ENCODE data around the gene TRAPPC12.
"Not testable (repeated sequence)": the region's sequence is repeated elsewhere in the genome, so short reads cannot be mapped to it uniquely, and the experiment has no call there.

TRAPPC12 gene

DNA sequence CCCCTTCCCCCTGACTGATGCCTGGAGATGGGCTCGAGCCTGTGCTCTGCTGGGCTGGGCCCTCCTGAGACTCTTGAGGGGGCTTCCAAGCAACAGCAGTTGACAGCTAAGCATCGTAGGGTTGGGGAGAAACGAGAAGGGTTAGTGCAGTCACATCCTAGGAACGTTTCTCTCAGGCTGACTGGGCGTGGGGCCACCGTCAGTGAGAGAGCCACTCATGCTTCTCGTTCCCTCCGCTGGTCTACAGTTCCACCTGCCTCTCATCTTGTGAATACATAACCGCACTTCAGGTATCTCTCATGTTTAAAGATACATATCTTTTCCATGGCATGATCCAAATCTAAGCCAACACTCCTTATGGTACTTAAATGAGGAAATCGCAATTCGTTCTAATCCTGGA lies 66.4 kb downstream of the TRAPPC12 start:
- Histone ChIP-seq H3K4me1 (ENCODE audit: control insufficient read depth, insufficient read depth, low read length) (no peaks in the 10 kb centered on the region), H3K36me3 (ENCODE audit: control insufficient read depth, insufficient read depth, low read length) (peaks cover 26% of the 10 kb centered on the region), H3K4me3 (ENCODE audit: low read length) (no peak overlapping the region), H3K9ac (ENCODE audit: low read length) (no peak overlapping the region), H3K27ac (ENCODE audit: low read depth, low read length) (no peak overlapping the region), H3K27me3 (ENCODE audit: control insufficient read depth, insufficient read depth, low read length) (no peaks in the 10 kb centered on the region)

DNA sequence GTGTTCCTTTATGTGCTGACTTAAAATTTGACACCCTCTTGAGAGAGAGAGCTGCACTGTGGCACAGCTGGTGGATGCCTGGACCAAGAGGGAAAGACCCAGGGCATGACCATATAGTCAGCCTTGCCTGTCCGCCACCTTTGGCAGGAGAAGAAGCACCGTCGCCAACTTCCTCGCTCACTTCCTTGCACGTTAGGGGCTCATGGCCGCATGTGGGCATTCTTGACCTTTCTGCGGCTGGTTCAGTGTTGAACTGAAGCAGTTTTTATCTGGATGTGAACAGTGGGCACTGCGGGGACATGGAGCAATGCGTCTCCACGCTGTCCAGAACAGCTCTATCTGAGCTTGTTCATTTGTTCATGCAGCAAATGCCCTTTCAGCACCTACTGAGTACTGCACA lies 66.9 kb downstream of the TRAPPC12 start:
- Histone ChIP-seq H3K27ac (ENCODE audit: low read depth, low read length) (no peak overlapping the region), H3K9ac (ENCODE audit: low read length) (no peak overlapping the region), H3K4me3 (ENCODE audit: low read length) (no peak overlapping the region), H3K27me3 (ENCODE audit: control insufficient read depth, insufficient read depth, low read length) (no peaks in the 10 kb centered on the region), H3K36me3 (ENCODE audit: control insufficient read depth, insufficient read depth, low read length) (peaks cover 26% of the 10 kb centered on the region), H3K4me1 (ENCODE audit: control insufficient read depth, insufficient read depth, low read length) (no peaks in the 10 kb centered on the region)

DNA sequence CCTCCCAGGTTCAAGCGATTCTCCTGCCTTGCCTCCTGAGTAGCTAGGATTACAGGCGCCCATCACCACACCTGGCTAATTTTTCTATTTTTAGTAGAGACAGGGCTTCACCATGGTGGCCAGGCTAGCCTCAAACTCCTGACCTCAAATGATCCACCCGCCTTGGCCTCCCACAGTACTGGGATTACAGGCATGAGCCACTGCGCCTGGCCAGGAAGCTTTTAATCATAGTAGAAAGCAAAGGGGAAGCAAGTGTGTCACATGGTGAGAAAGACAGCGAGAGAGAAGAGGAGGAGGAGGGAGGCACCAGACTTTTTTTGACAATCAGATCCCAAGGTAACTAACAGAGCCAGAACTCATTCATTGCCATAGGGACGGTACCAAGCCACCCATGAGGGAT lies 67.7 kb downstream of the TRAPPC12 start:
- H3K4me1 ChIP-seq (ENCODE audit: control insufficient read depth, insufficient read depth, low read length); H3K9ac ChIP-seq (ENCODE audit: low read length); H3K27me3 ChIP-seq (ENCODE audit: control insufficient read depth, insufficient read depth, low read length); H3K27ac ChIP-seq (ENCODE audit: low read depth, low read length); H3K4me3 ChIP-seq (ENCODE audit: low read length): not testable (repeated sequence)
- peaks cover 26% of the 10 kb centered on the region for H3K36me3 ChIP-seq (ENCODE audit: control insufficient read depth, insufficient read depth, low read length)

GRCh38 chr2:3447789-3448317 lies 68.4 kb downstream of the TRAPPC12 start:
- no peak overlapping the region for H3K9ac ChIP-seq (ENCODE audit: low read length)
- peaks cover 26% of the 10 kb centered on the region for H3K36me3 ChIP-seq (ENCODE audit: control insufficient read depth, insufficient read depth, low read length)
- no peak overlapping the region for H3K4me3 ChIP-seq (ENCODE audit: low read length)
- H3K4me1 ChIP-seq (ENCODE audit: control insufficient read depth, insufficient read depth, low read length) = no peaks in the 10 kb centered on the region
- H3K27ac ChIP-seq (ENCODE audit: low read depth, low read length) = no peak overlapping the region
- no peaks in the 10 kb centered on the region for H3K27me3 ChIP-seq (ENCODE audit: control insufficient read depth, insufficient read depth, low read length)

DNA sequence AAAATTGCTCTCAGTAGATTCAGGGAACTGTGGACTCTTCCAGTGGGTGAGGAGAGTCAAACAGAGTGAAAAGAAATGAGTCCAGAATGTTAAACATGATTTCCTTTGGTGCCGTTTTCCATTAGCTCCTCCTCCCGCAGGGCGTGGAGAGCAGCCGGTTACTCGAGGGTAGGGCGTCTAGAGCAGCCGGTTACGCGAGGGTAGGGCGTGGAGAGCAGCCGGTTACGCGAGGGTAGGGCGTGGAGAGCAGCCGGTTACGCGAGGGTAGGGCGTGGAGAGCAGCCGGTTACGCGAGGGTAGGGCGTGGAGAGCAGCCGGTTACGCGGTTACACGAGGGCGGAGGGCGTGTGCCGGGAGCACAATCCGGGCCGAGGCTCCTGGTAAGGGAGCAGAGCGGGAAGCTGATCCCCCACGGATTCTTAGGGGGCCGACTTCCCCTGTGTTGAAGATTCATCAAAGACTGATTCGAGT lies 69.0 kb downstream of the TRAPPC12 start:
- H3K9ac ChIP-seq (ENCODE audit: low read length); H3K4me3 ChIP-seq (ENCODE audit: low read length): not testable (repeated sequence)

DNA sequence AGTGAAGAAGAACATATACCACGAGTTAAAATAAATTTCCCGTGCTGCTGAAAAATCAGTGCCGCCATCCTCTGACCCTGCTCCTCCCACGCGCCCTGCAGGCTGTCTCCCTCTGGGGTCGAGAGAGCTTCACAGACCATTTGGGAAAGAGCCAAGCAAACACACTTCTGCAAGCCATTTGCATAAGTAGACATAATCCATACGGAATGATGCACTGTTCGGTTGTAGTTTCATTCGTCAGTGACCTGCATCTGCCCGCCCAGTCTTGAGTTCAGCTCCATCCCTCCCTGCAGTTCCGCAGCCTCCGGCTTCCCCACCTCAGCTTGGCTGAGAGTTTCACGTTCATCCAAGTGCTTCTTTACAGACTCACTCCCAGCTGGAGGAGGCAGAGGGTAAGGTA lies 69.6 kb downstream of the TRAPPC12 start:
- Histone ChIP-seq H3K36me3 (ENCODE audit: control insufficient read depth, insufficient read depth, low read length) (peaks cover 25% of the 10 kb centered on the region), H3K27ac (ENCODE audit: low read depth, low read length) (no peak overlapping the region), H3K4me1 (ENCODE audit: control insufficient read depth, insufficient read depth, low read length) (no peaks in the 10 kb centered on the region), H3K27me3 (ENCODE audit: control insufficient read depth, insufficient read depth, low read length) (no peaks in the 10 kb centered on the region), H3K9ac (ENCODE audit: low read length) (no peak overlapping the region), H3K4me3 (ENCODE audit: low read length) (no peak overlapping the region)

More for the DNA sequence above, 69.0 kb downstream of the TRAPPC12 start:
- not testable (repeated sequence) for H3K27me3 ChIP-seq (ENCODE audit: control insufficient read depth, insufficient read depth, low read length); H3K4me1 ChIP-seq (ENCODE audit: control insufficient read depth, insufficient read depth, low read length); H3K27ac ChIP-seq (ENCODE audit: low read depth, low read length)
- peaks cover 23% of the 10 kb centered on the region for H3K36me3 ChIP-seq (ENCODE audit: control insufficient read depth, insufficient read depth, low read length)

DNA sequence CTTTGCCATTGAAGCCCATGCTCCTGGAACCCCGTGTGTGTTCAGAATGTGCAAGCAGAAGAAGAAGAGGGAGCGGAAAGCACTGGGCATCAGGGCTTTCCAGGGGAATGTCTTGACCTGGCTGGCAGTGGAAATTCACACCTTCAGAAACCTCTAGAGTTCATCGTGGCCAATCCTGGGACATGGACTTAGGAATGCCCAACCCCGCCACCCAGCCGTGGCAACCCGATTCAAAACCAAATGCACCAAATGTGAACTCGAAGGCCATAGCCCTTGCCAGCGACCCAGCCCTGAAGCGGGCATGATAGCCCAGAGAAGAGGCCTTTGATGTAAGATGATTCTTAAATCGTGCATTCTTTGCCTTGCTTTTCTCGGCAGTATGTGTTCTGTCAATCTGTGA lies 70.4 kb downstream of the TRAPPC12 start:
- Histone ChIP-seq H3K4me1 (ENCODE audit: control insufficient read depth, insufficient read depth, low read length) (no peaks in the 10 kb centered on the region), H3K27me3 (ENCODE audit: control insufficient read depth, insufficient read depth, low read length) (no peaks in the 10 kb centered on the region), H3K27ac (ENCODE audit: low read depth, low read length) (no peak overlapping the region), H3K4me3 (ENCODE audit: low read length) (no peak overlapping the region), H3K9ac (ENCODE audit: low read length) (no peak overlapping the region), H3K36me3 (ENCODE audit: control insufficient read depth, insufficient read depth, low read length) (peaks cover 22% of the 10 kb centered on the region)

DNA sequence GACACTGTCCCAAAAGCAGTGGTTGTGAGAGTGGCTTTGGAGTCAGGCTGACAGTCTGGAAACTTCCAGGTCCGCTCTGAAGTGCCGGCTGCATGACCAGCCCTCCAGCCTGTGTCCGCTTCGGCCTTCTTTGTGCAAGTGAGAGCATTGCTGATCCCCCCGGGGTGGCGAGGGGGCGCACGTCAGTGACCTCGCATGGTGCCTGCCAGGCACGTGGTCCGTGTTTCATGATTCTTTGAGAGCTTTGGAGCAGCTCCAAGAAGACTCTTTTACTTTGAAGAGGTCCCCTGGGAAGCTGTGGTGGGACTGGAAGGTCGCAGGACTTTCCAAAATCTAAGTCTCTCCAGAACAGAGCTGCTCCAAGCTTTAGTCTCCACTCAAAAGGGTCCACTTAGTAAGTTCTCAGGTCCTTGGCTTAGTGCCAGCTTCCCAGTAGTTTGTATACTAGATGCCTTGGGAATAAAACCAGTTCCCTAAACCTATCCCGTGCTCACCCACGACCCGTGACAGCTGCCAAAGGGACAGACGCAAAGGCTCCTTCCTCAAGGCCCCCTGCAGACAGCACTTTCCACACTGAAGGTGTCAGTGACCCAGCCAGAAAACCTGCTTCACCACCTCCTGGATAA lies 71.0 kb downstream of the TRAPPC12 start:
- Histone ChIP-seq H3K36me3 (ENCODE audit: control insufficient read depth, insufficient read depth, low read length) (peaks cover 22% of the 10 kb centered on the region), H3K27me3 (ENCODE audit: control insufficient read depth, insufficient read depth, low read length) (no peaks in the 10 kb centered on the region), H3K9ac (ENCODE audit: low read length) (no peak overlapping the region), H3K4me1 (ENCODE audit: control insufficient read depth, insufficient read depth, low read length) (no peaks in the 10 kb centered on the region), H3K4me3 (ENCODE audit: low read length) (no peak overlapping the region), H3K27ac (ENCODE audit: low read depth, low read length) (no peak overlapping the region)

DNA sequence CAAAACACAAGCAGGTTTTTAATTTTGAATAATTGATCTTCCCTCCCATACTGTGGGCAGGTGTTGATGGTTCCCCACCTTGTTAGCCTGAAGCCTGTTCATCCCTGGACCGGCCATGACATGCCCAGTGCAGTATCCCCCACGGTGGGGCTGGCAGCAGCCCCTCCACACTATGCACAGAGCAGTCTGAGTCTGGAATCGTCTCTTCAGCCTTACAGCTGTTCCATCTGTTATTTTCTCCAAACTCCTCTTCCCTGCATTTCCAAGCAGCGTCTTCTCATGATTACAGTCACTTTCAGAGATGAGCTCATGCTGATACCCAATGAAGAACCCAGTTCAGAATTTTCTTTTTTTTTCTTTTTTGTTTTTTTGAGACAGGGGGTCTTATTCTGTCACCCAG lies 71.7 kb downstream of the TRAPPC12 start:
- H3K27ac ChIP-seq (ENCODE audit: low read depth, low read length) = no peak overlapping the region
- no peak overlapping the region for H3K4me3 ChIP-seq (ENCODE audit: low read length)
- H3K4me1 ChIP-seq (ENCODE audit: control insufficient read depth, insufficient read depth, low read length) = no peaks in the 10 kb centered on the region
- peaks cover 24% of the 10 kb centered on the region for H3K36me3 ChIP-seq (ENCODE audit: control insufficient read depth, insufficient read depth, low read length)
- H3K9ac ChIP-seq (ENCODE audit: low read length) = no peak overlapping the region
- H3K27me3 ChIP-seq (ENCODE audit: control insufficient read depth, insufficient read depth, low read length) = no peaks in the 10 kb centered on the region

DNA sequence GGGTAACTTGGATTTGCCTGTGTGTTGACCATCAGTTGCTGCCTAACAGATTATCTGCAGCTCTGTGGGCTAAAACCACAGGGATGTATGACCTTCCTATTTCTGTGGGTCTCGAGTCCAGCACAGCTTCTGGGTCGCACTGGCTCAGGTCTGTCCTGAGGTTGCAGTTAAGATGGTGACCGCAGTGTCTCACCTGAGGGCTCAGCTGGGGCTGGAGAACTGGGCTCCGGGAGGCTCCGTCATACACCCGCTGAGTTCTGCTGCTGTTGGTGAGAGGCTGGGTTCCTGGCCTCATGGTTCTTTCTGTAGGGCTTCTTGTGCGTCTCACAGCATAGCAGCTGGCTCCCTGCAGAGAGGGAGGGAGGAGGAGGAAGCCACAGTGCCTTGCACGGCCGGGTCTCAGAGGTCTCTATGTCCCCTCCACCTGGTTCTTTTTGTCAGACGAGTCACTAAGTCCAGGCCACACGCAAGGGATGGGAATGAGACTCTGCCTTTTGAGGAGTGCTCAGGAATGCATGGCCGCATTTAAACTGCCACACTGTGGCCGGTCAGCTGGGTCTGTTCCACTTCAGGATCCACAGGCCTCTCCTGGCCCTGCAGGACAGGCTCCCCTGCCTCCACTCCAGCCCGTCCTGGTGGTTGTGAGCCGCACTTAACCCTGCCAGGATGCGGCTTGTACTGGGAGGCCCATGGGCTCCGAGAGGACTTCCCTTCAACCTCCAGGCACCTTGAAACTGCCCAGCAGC lies 72.6 kb downstream of the TRAPPC12 start:
- Histone ChIP-seq H3K27me3 (ENCODE audit: control insufficient read depth, insufficient read depth, low read length) (no peaks in the 10 kb centered on the region), H3K4me1 (ENCODE audit: control insufficient read depth, insufficient read depth, low read length) (no peaks in the 10 kb centered on the region), H3K36me3 (ENCODE audit: control insufficient read depth, insufficient read depth, low read length) (peaks cover 26% of the 10 kb centered on the region), H3K27ac (ENCODE audit: low read depth, low read length) (no peak overlapping the region), H3K9ac (ENCODE audit: low read length) (no peak overlapping the region), H3K4me3 (ENCODE audit: low read length) (no peak overlapping the region)

DNA sequence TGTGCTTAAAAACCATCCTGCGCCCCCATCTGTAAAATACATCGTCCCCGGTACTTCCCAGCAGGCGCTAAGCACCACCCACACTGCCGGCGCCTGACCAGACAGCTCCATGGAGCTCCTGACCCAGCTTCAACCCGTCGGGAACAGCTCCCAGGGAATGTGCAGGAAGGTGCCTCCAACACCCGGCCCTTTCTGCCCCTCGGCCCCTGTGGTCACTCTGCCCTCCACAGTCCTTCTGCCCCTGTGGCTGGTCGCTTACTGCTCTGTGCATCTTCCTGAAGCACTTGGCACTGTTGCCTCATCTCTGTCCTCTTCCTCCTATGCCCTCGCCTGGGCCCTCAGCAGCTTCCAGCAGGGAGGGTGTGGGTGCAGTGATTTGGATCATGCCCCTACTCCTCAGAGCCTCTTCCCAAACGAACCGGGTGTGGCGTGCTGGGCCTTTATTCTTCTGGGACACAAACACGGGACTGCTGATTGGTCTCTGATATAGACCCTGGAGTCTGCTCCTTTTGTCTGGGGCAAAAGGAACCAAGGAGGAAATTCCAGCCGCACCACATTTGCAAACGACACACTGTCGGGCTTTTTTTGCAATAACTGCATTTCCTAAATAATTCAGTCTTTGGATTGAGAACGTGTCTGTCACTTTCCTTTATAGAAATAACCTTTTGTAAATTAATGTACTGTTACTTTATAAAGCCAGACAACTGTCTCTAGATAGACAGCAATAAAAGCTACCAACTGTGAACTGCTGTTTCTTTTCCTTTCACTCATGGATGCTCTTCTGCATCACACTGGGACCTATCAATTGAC lies 73.9 kb downstream of the TRAPPC12 start:
- no peaks in the 10 kb centered on the region for H3K4me1 ChIP-seq (ENCODE audit: control insufficient read depth, insufficient read depth, low read length)
- peaks cover 28% of the 10 kb centered on the region for H3K36me3 ChIP-seq (ENCODE audit: control insufficient read depth, insufficient read depth, low read length)
- H3K27ac ChIP-seq (ENCODE audit: low read depth, low read length) = no peak overlapping the region

GRCh38 chr2:3454005-3454404 lies 74.5 kb downstream of the TRAPPC12 start:
- not testable (repeated sequence) for H3K27ac ChIP-seq (ENCODE audit: low read depth, low read length); H3K27me3 ChIP-seq (ENCODE audit: control insufficient read depth, insufficient read depth, low read length); H3K4me3 ChIP-seq (ENCODE audit: low read length); H3K9ac ChIP-seq (ENCODE audit: low read length); H3K4me1 ChIP-seq (ENCODE audit: control insufficient read depth, insufficient read depth, low read length)
- H3K36me3 ChIP-seq (ENCODE audit: control insufficient read depth, insufficient read depth, low read length) = peaks cover 30% of the 10 kb centered on the region

More for the DNA sequence above, 73.9 kb downstream of the TRAPPC12 start:
- no peak overlapping the region for H3K9ac ChIP-seq (ENCODE audit: low read length)
- no peaks in the 10 kb centered on the region for H3K27me3 ChIP-seq (ENCODE audit: control insufficient read depth, insufficient read depth, low read length)
- no peak overlapping the region for H3K4me3 ChIP-seq (ENCODE audit: low read length)
